GM23338 (cell line): Measurements from ENCODE around the gene LRRC26. TPM values are rescaled to one million over a fixed set of nuclear protein-coding genes. Genes with fewer than 3 reads are reported as not detected.

ENCODE experiments used
- ATAC-seq: fragments of 200-7000 bp; cut with Tn5 transposase; 3 replicates; pipeline ENCODE4 v1.9.1; 2020
- DNase-seq: peaks from one replicate; pipeline ENCODE4 v3.0.0-alpha.2; 2015; ENCODE audit warnings: low spot score
- H2AFZ ChIP-seq: fragments of 200-600 bp; sonication (generic); 2 replicates; pipeline ENCODE4 v1.8.0; 2016; ENCODE audit warnings: antibody characterized with exemption, mild to moderate bottlenecking, moderate library complexity
- H3F3A ChIP-seq: fragments of 200-600 bp; sonication (generic); replicated peaks from 2 replicates; pipeline ENCODE4 v1.8.0; 2017; ENCODE audit warnings: antibody characterized with exemption, mixed run types, low read depth
- H3K27ac ChIP-seq: fragments of 200-600 bp; sonication (generic); 2 replicates; pipeline ENCODE4 v1.6.1; 2016; ENCODE audit warnings: low read depth
- H3K27me3 ChIP-seq: fragments of 200-600 bp; sonication (generic); 2 replicates; pipeline ENCODE4 v1.8.0; 2016; ENCODE audit warnings: mild to moderate bottlenecking, mixed run types, moderate library complexity; ENCODE audit not compliant: insufficient read depth
- H3K36me3 ChIP-seq: fragments of 200-600 bp; sonication (generic); 2 replicates; pipeline ENCODE4 v1.8.0; 2016; ENCODE audit warnings: mild to moderate bottlenecking; ENCODE audit not compliant: insufficient read depth
- H3K4me1 ChIP-seq: fragments of 200-600 bp; sonication (generic); 2 replicates; pipeline ENCODE4 v1.8.0; 2016; ENCODE audit warnings: mild to moderate bottlenecking, moderate library complexity; ENCODE audit not compliant: insufficient read depth
- H3K4me2 ChIP-seq: fragments of 200-600 bp; sonication (generic); 2 replicates; pipeline ENCODE4 v1.7.1; 2017; ENCODE audit warnings: mixed run types
- H3K4me3 ChIP-seq: fragments of 200-600 bp; sonication (generic); 2 replicates; pipeline ENCODE4 v1.6.1; 2016; ENCODE audit warnings: mixed run types
- H3K79me2 ChIP-seq: fragments of 200-600 bp; sonication (generic); replicated peaks from 2 replicates; pipeline ENCODE4 v1.8.0; 2017; ENCODE audit warnings: mild to moderate bottlenecking; ENCODE audit not compliant: insufficient read depth
- H3K9me2 ChIP-seq: fragments of 200-600 bp; sonication (generic); 2 replicates; pipeline ENCODE4 v1.8.0; 2017; ENCODE audit not compliant: insufficient read depth
- H4K20me1 ChIP-seq: fragments of 200-600 bp; sonication (generic); replicated peaks from 2 replicates; pipeline ENCODE4 v1.8.0; 2017; ENCODE audit warnings: mild to moderate bottlenecking; ENCODE audit not compliant: insufficient read depth
- H3K27ac Mint-ChIP-seq: 2 replicates; pipeline ENCODE4 v1.8.0; 2020; ENCODE audit warnings: inconsistent platforms, mild to moderate bottlenecking, moderate library complexity, mixed read lengths
- H3K27me3 Mint-ChIP-seq: 3 replicates; pipeline ENCODE4 v1.8.0; 2022; ENCODE audit warnings: low read depth, mild to moderate bottlenecking, moderate library complexity, mixed read lengths, inconsistent platforms; ENCODE audit not compliant: insufficient read depth, poor library complexity
- H3K36me3 Mint-ChIP-seq: 3 replicates; pipeline ENCODE4 v1.8.0; 2021; ENCODE audit warnings: low read depth, mild to moderate bottlenecking, inconsistent platforms, moderate library complexity, mixed read lengths
- H3K4me1 Mint-ChIP-seq: 3 replicates; pipeline ENCODE4 v1.8.0; 2020; ENCODE audit warnings: mild to moderate bottlenecking, inconsistent platforms, mixed read lengths
- H3K4me3 Mint-ChIP-seq: 3 replicates; pipeline ENCODE4 v1.8.0; 2021; ENCODE audit warnings: moderate library complexity, mild to moderate bottlenecking, inconsistent platforms, mixed read lengths
- H3K9me3 Mint-ChIP-seq: 3 replicates; pipeline ENCODE4 v1.8.0; 2020; ENCODE audit warnings: moderate library complexity, mild to moderate bottlenecking, inconsistent platforms, mixed read lengths
- CTCF ChIP-seq, 2 experiments: fragments of 200-600 bp in 1 of 2; sonication (generic) in 1 of 2; conservative IDR thresholded peaks; 2 replicates each; pipeline versions ENCODE4 v1.5.1 to v1.6.1; 2016 to 2017; ENCODE audit warnings: antibody characterized with exemption in 2 of 2, low read depth in 2 of 2, mild to moderate bottlenecking in 2 of 2, moderate library complexity in 1 of 2
- EZH2 ChIP-seq: fragments of 200-600 bp; sonication (generic); IDR thresholded peaks from one replicate; pipeline ENCODE4 v1.8.0; 2017; ENCODE audit warnings: antibody characterized with exemption, mild to moderate bottlenecking, low read depth; ENCODE audit not compliant: unreplicated experiment
- POLR2AphosphoS5 ChIP-seq: IDR thresholded peaks from 2 replicates; pipeline ENCODE4 v1.6.1; 2016; ENCODE audit warnings: antibody characterized with exemption, low read depth
- ZNF331 ChIP-seq: fragments of 250-450 bp; sonication (Bioruptor Pico); IDR thresholded peaks from 2 replicates; pipeline ENCODE4 v1.5.0; 2020; ENCODE audit warnings: low read depth, mild to moderate bottlenecking, moderate library complexity
- ZNF462 ChIP-seq: fragments of 250-450 bp; sonication (Bioruptor Pico); IDR thresholded peaks from 2 replicates; pipeline ENCODE4 v1.5.0; 2020; ENCODE audit warnings: mild to moderate bottlenecking, moderate library complexity
- polyA plus RNA-seq: library from polyadenylated mRNA; unstranded; fragments of >200 nt; fragmentation: Nextera tagmentation; extraction: Ambion mirVana; gene quantifications from 2 replicates; pipeline ENCODE4 v1.2.1, GENCODE V29; 2016
- total RNA-seq: library from RNA; depleted of rRNA; stranded (reverse); fragments of >200 nt; shearing (Covaris generic); gene quantifications from 2 replicates; pipeline ENCODE4 v1.2.3, GENCODE V29; 2014

LRRC26 gene
- total and polyA plus RNA-seq, 2 experiments from 2014 or later: 0.21 to 4.3 TPM

- TF ChIP-seq ZNF462: no peak
- TF ChIP-seq POLR2AphosphoS5: no peak
Measured at GRCh38 chr9:137216188-137216965, 46.5 kb upstream of the LRRC26 start (continued).

GRCh38 chr9:137215196-137215986, 45.5 kb upstream of the LRRC26 start:
- DNase-seq (no peak), ATAC-seq (no peak)
- Histone ChIP-seq H2AFZ (no peak overlapping the region), H3F3A (0 out of 2 replicates have a peak, but pooled peaks cover 3% of the 10 kb centered on the region), H3K4me2 (no peak overlapping the region), H3K27ac (no peak overlapping the region), H3K4me1 (0 out of 2 replicates have a peak, but pooled peaks cover 3% of the 10 kb centered on the region), H4K20me1 (no peaks in the 10 kb centered on the region; the same call in 1 of the 2 replicates), H3K27me3 (no peaks in the 10 kb centered on the region), H3K36me3 (no peaks in the 10 kb centered on the region), H3K79me2 (no peaks in the 10 kb centered on the region), H3K4me3 (no peak overlapping the region), H3K9me2 (no peaks in the 10 kb centered on the region)
- H3K9me3 Mint-ChIP-seq: no peaks in the 10 kb centered on the region; the same call in 2 of the 3 replicates
- no peak overlapping the region for H3K27ac Mint-ChIP-seq
- no peak overlapping the region for H3K4me3 Mint-ChIP-seq
- H3K36me3 Mint-ChIP-seq: peaks cover 5% of the 10 kb centered on the region; the same call in 2 of the 3 replicates
- H3K27me3 Mint-ChIP-seq: no peaks in the 10 kb centered on the region
- peaks cover 7% of the 10 kb centered on the region; the same call in 2 of the 3 replicates for H3K4me1 Mint-ChIP-seq
- TF ChIP-seq ZNF331 (CRISPR knock-in tag) (no peak), CTCF (conservative IDR thresholded peaks at IDR 0.05; ENCODE audit: low read depth in 2 of 2) (no peak), EZH2 (no peak)
